SKM-1 (cell line): ENCODE measurements around the gene ZNF569.
"Not testable (repeated sequence)": the region's sequence is repeated elsewhere in the genome, so short reads cannot be mapped to it uniquely, and the experiment has no call there.

ENCODE experiments used
- DNase-seq: peaks from one replicate; lab custom pipeline; 2025; ENCODE audit not compliant: unreplicated experiment; lab: John Stamatoyannopoulos, UW

The ZNF569 gene

GRCh38 chr19:37403403-37403802 is 63.8 kb downstream of the ZNF569 start:
- DNase-seq, result no peak

- DNase-seq, result no peak
These were observed 66.2 kb downstream of the ZNF569 start for GRCh38 chr19:37401078-37401477.

- not testable (repeated sequence) for DNase-seq
These were observed 75.8 kb downstream of the ZNF569 start for GRCh38 chr19:37391399-37391798.

- no peak for DNase-seq
These were observed 78.0 kb downstream of the ZNF569 start for GRCh38 chr19:37389234-37389633.

- peak; percentile 91 for DNase-seq
These were observed 96.2 kb downstream of the ZNF569 start, which contains the start of gene ZNF527 for GRCh38 chr19:37370880-37371661. Gene ZNF527 (plus strand): TSS chr19:37371099. CDS start chr19:37374199, 3,100 bp downstream.

- DNase-seq, result not testable (repeated sequence)
These were observed 96.8 kb downstream of the ZNF569 start for GRCh38 chr19:37370386-37370879.

- DNase-seq, result no peak
These were observed 104.5 kb downstream of the ZNF569 start for GRCh38 chr19:37362733-37363132.

- no peak for DNase-seq
These were observed 105.2 kb downstream of the ZNF569 start for GRCh38 chr19:37361994-37362393.
